Measurements from ENCODE around the gene TRIM33.
A peak's percentile ranks its signal among the peaks of the same experiment; 100 is the strongest.

Gene TRIM33

GRCh38 chr1:114552106-114552639 lies 41.2 kb upstream of the TRIM33 start:
- H3K14ac ChIP-seq (ENCODE audit: low read length) = no peak overlapping the region
- no peaks in the 10 kb centered on the region for H3K36me3 ChIP-seq (ENCODE audit: control insufficient read depth in 1 of 2, insufficient read depth in 2 of 2, low read length in 2 of 2)
- no peak overlapping the region for H4K8ac ChIP-seq (ENCODE audit: low read depth, low read length)
- no peak overlapping the region for H2AFZ ChIP-seq (ENCODE audit: insufficient read depth, low read length, poor library complexity)
- no peaks in the 10 kb centered on the region for H3K27me3 ChIP-seq (ENCODE audit: insufficient read depth, low read length)
- no peaks in the 10 kb centered on the region for H3K4me1 ChIP-seq (ENCODE audit: control insufficient read depth in 1 of 2, insufficient read depth in 2 of 2, low read length in 2 of 2)
- peaks cover 3% of the 10 kb centered on the region for H3K79me1 ChIP-seq (ENCODE audit: low read length)
- H3K4me2 ChIP-seq (ENCODE audit: low read length) = no peak overlapping the region
- H2BK12ac ChIP-seq (ENCODE audit: low read length) = no peak overlapping the region
- no peak overlapping the region for H3K27ac ChIP-seq (ENCODE audit: low read depth, low read length)
- WGBS (ENCODE audit: extremely low coverage, insufficient coverage, insufficient read length) = no CpG with 5 or more reads among the region's 7 CpGs
- H4K91ac ChIP-seq (ENCODE audit: low read depth, low read length) = no peak overlapping the region
- no peak overlapping the region for H3K4me3 ChIP-seq (ENCODE audit: low read depth, low read length)
- no peak overlapping the region for H3K18ac ChIP-seq (ENCODE audit: low read length)
- no peak overlapping the region for H2BK120ac ChIP-seq (ENCODE audit: insufficient read depth, low read length, poor library complexity)
- H2AK5ac ChIP-seq (ENCODE audit: low read length) = no peak overlapping the region
- H3K9ac ChIP-seq (ENCODE audit: low read length) = no peak overlapping the region
- H3K79me2 ChIP-seq (ENCODE audit: control insufficient read depth, insufficient read depth, low read length, poor library complexity) = no peaks in the 10 kb centered on the region
- H3K4ac ChIP-seq (ENCODE audit: low read depth, low read length) = no peak overlapping the region
- no peak overlapping the region for H2BK5ac ChIP-seq (ENCODE audit: low read depth, low read length, poor library complexity)
- H3K23ac ChIP-seq (ENCODE audit: low read length) = no peak overlapping the region
- no peak for DNase-seq
- H4K12ac ChIP-seq (ENCODE audit: low read depth, low read length) = no peak overlapping the region
- no peaks in the 10 kb centered on the region for H3K9me3 ChIP-seq (ENCODE audit: insufficient read depth, low read depth, low read length)

- H4K91ac ChIP-seq (ENCODE audit: low read depth, low read length) = peak overlapping the region; percentile 22
- H3K9me3 ChIP-seq (ENCODE audit: insufficient read depth, low read depth, low read length) = no peaks in the 10 kb centered on the region
- H3K23ac ChIP-seq (ENCODE audit: low read length) = no peak overlapping the region
- H3K36me3 ChIP-seq (ENCODE audit: control insufficient read depth in 1 of 2, insufficient read depth in 2 of 2, low read length in 2 of 2) = no peaks in the 10 kb centered on the region
- no CpG with 5 or more reads among the region's 4 CpGs for WGBS (ENCODE audit: extremely low coverage, insufficient coverage, insufficient read length)
- no peaks in the 10 kb centered on the region for H3K4me1 ChIP-seq (ENCODE audit: control insufficient read depth in 1 of 2, insufficient read depth in 2 of 2, low read length in 2 of 2)
- H3K79me2 ChIP-seq (ENCODE audit: control insufficient read depth, insufficient read depth, low read length, poor library complexity) = no peaks in the 10 kb centered on the region
- no peak overlapping the region for H4K8ac ChIP-seq (ENCODE audit: low read depth, low read length)
- H3K18ac ChIP-seq (ENCODE audit: low read length) = no peak overlapping the region
- no peak overlapping the region for H4K12ac ChIP-seq (ENCODE audit: low read depth, low read length)
- no peak overlapping the region for H3K4me2 ChIP-seq (ENCODE audit: low read length)
- no peak overlapping the region for H3K27ac ChIP-seq (ENCODE audit: low read depth, low read length)
- no peak overlapping the region for H2BK12ac ChIP-seq (ENCODE audit: low read length)
- no peak overlapping the region for H3K9ac ChIP-seq (ENCODE audit: low read length)
- H2AK5ac ChIP-seq (ENCODE audit: low read length) = no peak overlapping the region
- no peak overlapping the region for H3K14ac ChIP-seq (ENCODE audit: low read length)
- H2BK5ac ChIP-seq (ENCODE audit: low read depth, low read length, poor library complexity) = peak overlapping the region; percentile 29
- H2AFZ ChIP-seq (ENCODE audit: insufficient read depth, low read length, poor library complexity) = no peak overlapping the region
- peak; percentile 9 to 58 for DNase-seq
- H3K79me1 ChIP-seq (ENCODE audit: low read length) = peaks cover 3% of the 10 kb centered on the region
- H3K4ac ChIP-seq (ENCODE audit: low read depth, low read length) = no peak overlapping the region
- H2BK120ac ChIP-seq (ENCODE audit: insufficient read depth, low read length, poor library complexity) = no peak overlapping the region
- H3K27me3 ChIP-seq (ENCODE audit: insufficient read depth, low read length) = no peaks in the 10 kb centered on the region
- no peak overlapping the region for H3K4me3 ChIP-seq (ENCODE audit: low read depth, low read length)
These were observed 40.4 kb upstream of the TRIM33 start for GRCh38 chr1:114551400-114551799.

GRCh38 chr1:114550336-114550735 lies 39.3 kb upstream of the TRIM33 start:
- DNase-seq = peak; percentile 73 to 88
- peaks cover 3% of the 10 kb centered on the region for H3K79me1 ChIP-seq (ENCODE audit: low read length)
- no peak overlapping the region for H3K4me3 ChIP-seq (ENCODE audit: low read depth, low read length)
- H2BK120ac ChIP-seq (ENCODE audit: insufficient read depth, low read length, poor library complexity) = no peak overlapping the region
- H3K9me3 ChIP-seq (ENCODE audit: insufficient read depth, low read depth, low read length) = no peaks in the 10 kb centered on the region
- H3K27ac ChIP-seq (ENCODE audit: low read depth, low read length) = no peak overlapping the region
- no peaks in the 10 kb centered on the region for H3K4me1 ChIP-seq (ENCODE audit: control insufficient read depth in 1 of 2, insufficient read depth in 2 of 2, low read length in 2 of 2)
- no peak overlapping the region for H2AK5ac ChIP-seq (ENCODE audit: low read length)
- no peak overlapping the region for H2AFZ ChIP-seq (ENCODE audit: insufficient read depth, low read length, poor library complexity)
- WGBS (ENCODE audit: extremely low coverage, insufficient coverage, insufficient read length) = no CpG with 5 or more reads among the region's 2 CpGs
- H2BK12ac ChIP-seq (ENCODE audit: low read length) = no peak overlapping the region
- no peak overlapping the region for H3K14ac ChIP-seq (ENCODE audit: low read length)
- H3K79me2 ChIP-seq (ENCODE audit: control insufficient read depth, insufficient read depth, low read length, poor library complexity) = no peaks in the 10 kb centered on the region
- no peaks in the 10 kb centered on the region for H3K27me3 ChIP-seq (ENCODE audit: insufficient read depth, low read length)
- no peak overlapping the region for H3K9ac ChIP-seq (ENCODE audit: low read length)
- no peak overlapping the region for H4K91ac ChIP-seq (ENCODE audit: low read depth, low read length)
- no peak overlapping the region for H3K4ac ChIP-seq (ENCODE audit: low read depth, low read length)
- H3K23ac ChIP-seq (ENCODE audit: low read length) = no peak overlapping the region
- no peak overlapping the region for H4K8ac ChIP-seq (ENCODE audit: low read depth, low read length)
- H2BK5ac ChIP-seq (ENCODE audit: low read depth, low read length, poor library complexity) = no peak overlapping the region
- H3K18ac ChIP-seq (ENCODE audit: low read length) = no peak overlapping the region
- H4K12ac ChIP-seq (ENCODE audit: low read depth, low read length) = no peak overlapping the region
- H3K36me3 ChIP-seq (ENCODE audit: control insufficient read depth in 1 of 2, insufficient read depth in 2 of 2, low read length in 2 of 2) = no peaks in the 10 kb centered on the region
- H3K4me2 ChIP-seq (ENCODE audit: low read length) = no peak overlapping the region

GRCh38 chr1:114549137-114549536 lies 38.1 kb upstream of the TRIM33 start:
- no peak overlapping the region for H4K91ac ChIP-seq (ENCODE audit: low read depth, low read length)
- no peak overlapping the region for H2BK12ac ChIP-seq (ENCODE audit: low read length)
- no peak overlapping the region for H2AK5ac ChIP-seq (ENCODE audit: low read length)
- no peak overlapping the region for H3K23ac ChIP-seq (ENCODE audit: low read length)
- no peaks in the 10 kb centered on the region for H3K9me3 ChIP-seq (ENCODE audit: insufficient read depth, low read depth, low read length)
- H2AFZ ChIP-seq (ENCODE audit: insufficient read depth, low read length, poor library complexity) = no peak overlapping the region
- no peak overlapping the region for H3K27ac ChIP-seq (ENCODE audit: low read depth, low read length)
- no peaks in the 10 kb centered on the region for H3K36me3 ChIP-seq (ENCODE audit: control insufficient read depth in 1 of 2, insufficient read depth in 2 of 2, low read length in 2 of 2)
- DNase-seq = no peak
- H3K4ac ChIP-seq (ENCODE audit: low read depth, low read length) = no peak overlapping the region
- no peak overlapping the region for H3K9ac ChIP-seq (ENCODE audit: low read length)
- H3K14ac ChIP-seq (ENCODE audit: low read length) = no peak overlapping the region
- H4K12ac ChIP-seq (ENCODE audit: low read depth, low read length) = no peak overlapping the region
- H3K4me2 ChIP-seq (ENCODE audit: low read length) = no peak overlapping the region
- no peaks in the 10 kb centered on the region for H3K27me3 ChIP-seq (ENCODE audit: insufficient read depth, low read length)
- no peak overlapping the region for H3K4me3 ChIP-seq (ENCODE audit: low read depth, low read length)
- WGBS (ENCODE audit: extremely low coverage, insufficient coverage, insufficient read length) = no CpG with 5 or more reads among the region's 4 CpGs
- H3K79me2 ChIP-seq (ENCODE audit: control insufficient read depth, insufficient read depth, low read length, poor library complexity) = no peaks in the 10 kb centered on the region
- H2BK5ac ChIP-seq (ENCODE audit: low read depth, low read length, poor library complexity) = no peak overlapping the region
- H3K79me1 ChIP-seq (ENCODE audit: low read length) = peaks cover 3% of the 10 kb centered on the region
- H4K8ac ChIP-seq (ENCODE audit: low read depth, low read length) = no peak overlapping the region
- H2BK120ac ChIP-seq (ENCODE audit: insufficient read depth, low read length, poor library complexity) = no peak overlapping the region
- no peak overlapping the region for H3K18ac ChIP-seq (ENCODE audit: low read length)
- H3K4me1 ChIP-seq (ENCODE audit: control insufficient read depth in 1 of 2, insufficient read depth in 2 of 2, low read length in 2 of 2) = no peaks in the 10 kb centered on the region
